ENCODE data around the gene TNFRSF12A.

Gene TNFRSF12A

GRCh38 chr16:3035972-3036725 is 16.0 kb downstream of the TNFRSF12A start:
- Histone ChIP-seq H3K4me3 (ENCODE audit: low read length) (peak overlapping the region; percentile 46), H3K9me3 (ENCODE audit: control insufficient read depth, low read length) (no peaks in the 10 kb centered on the region), H3K27me3 (ENCODE audit: control insufficient read depth, insufficient read depth, low read length) (peaks cover 47% of the 10 kb centered on the region), H3K9ac (ENCODE audit: low read length) (peak overlapping the region; percentile 91), H3K4me1 (ENCODE audit: control insufficient read depth, insufficient read depth, low read length) (peaks cover 26% of the 10 kb centered on the region), H3K36me3 (ENCODE audit: control insufficient read depth, insufficient read depth, low read length) (no peaks in the 10 kb centered on the region)

- no peaks in the 10 kb centered on the region for H3K36me3 ChIP-seq (ENCODE audit: control insufficient read depth, insufficient read depth, low read length)
- H3K4me1 ChIP-seq (ENCODE audit: control insufficient read depth, insufficient read depth, low read length) = peaks cover 20% of the 10 kb centered on the region
- H3K4me3 ChIP-seq (ENCODE audit: low read length) = peak within 1 kb of the TSS; percentile 46
- H3K9ac ChIP-seq (ENCODE audit: low read length) = peak within 1 kb of the TSS; percentile 91
- no peaks in the 10 kb centered on the region for H3K9me3 ChIP-seq (ENCODE audit: control insufficient read depth, low read length)
- peaks cover 47% of the 10 kb centered on the region for H3K27me3 ChIP-seq (ENCODE audit: control insufficient read depth, insufficient read depth, low read length)
Measured at GRCh38 chr16:3036726-3037315, 16.7 kb downstream of the TNFRSF12A start, which contains the start of gene BICDL2. Gene BICDL2 (minus strand): TSS chr16:3036944. CDS start chr16:3035496, 1,448 bp downstream.

- Histone ChIP-seq H3K4me1 (ENCODE audit: control insufficient read depth, insufficient read depth, low read length) (peaks cover 20% of the 10 kb centered on the region), H3K27me3 (ENCODE audit: control insufficient read depth, insufficient read depth, low read length) (peaks cover 50% of the 10 kb centered on the region), H3K36me3 (ENCODE audit: control insufficient read depth, insufficient read depth, low read length) (no peaks in the 10 kb centered on the region), H3K9me3 (ENCODE audit: control insufficient read depth, low read length) (no peaks in the 10 kb centered on the region), H3K9ac (ENCODE audit: low read length) (no peak overlapping the region), H3K4me3 (ENCODE audit: low read length) (no peak overlapping the region)
Measured at GRCh38 chr16:3038256-3038655, 18.1 kb downstream of the TNFRSF12A start.

- H3K9me3 ChIP-seq (ENCODE audit: control insufficient read depth, low read length) = no peaks in the 10 kb centered on the region
- no peak overlapping the region for H3K9ac ChIP-seq (ENCODE audit: low read length)
- H3K36me3 ChIP-seq (ENCODE audit: control insufficient read depth, insufficient read depth, low read length) = no peaks in the 10 kb centered on the region
- peaks cover 20% of the 10 kb centered on the region for H3K4me1 ChIP-seq (ENCODE audit: control insufficient read depth, insufficient read depth, low read length)
- H3K4me3 ChIP-seq (ENCODE audit: low read length) = no peak overlapping the region
- H3K27me3 ChIP-seq (ENCODE audit: control insufficient read depth, insufficient read depth, low read length) = peaks cover 56% of the 10 kb centered on the region
Measured at GRCh38 chr16:3038896-3039295, 18.7 kb downstream of the TNFRSF12A start.

- H3K27me3 ChIP-seq (ENCODE audit: control insufficient read depth, insufficient read depth, low read length) = peaks cover 70% of the 10 kb centered on the region
- no peak overlapping the region for H3K9ac ChIP-seq (ENCODE audit: low read length)
- no peak overlapping the region for H3K4me3 ChIP-seq (ENCODE audit: low read length)
- H3K4me1 ChIP-seq (ENCODE audit: control insufficient read depth, insufficient read depth, low read length) = peaks cover 19% of the 10 kb centered on the region
- H3K36me3 ChIP-seq (ENCODE audit: control insufficient read depth, insufficient read depth, low read length) = no peaks in the 10 kb centered on the region
- no peaks in the 10 kb centered on the region for H3K9me3 ChIP-seq (ENCODE audit: control insufficient read depth, low read length)
Measured at GRCh38 chr16:3042376-3042775, 22.2 kb downstream of the TNFRSF12A start.

GRCh38 chr16:3044708-3045107 is 24.5 kb downstream of the TNFRSF12A start:
- no peaks in the 10 kb centered on the region for H3K36me3 ChIP-seq (ENCODE audit: control insufficient read depth, insufficient read depth, low read length)
- no peak overlapping the region for H3K9ac ChIP-seq (ENCODE audit: low read length)
- H3K9me3 ChIP-seq (ENCODE audit: control insufficient read depth, low read length) = no peaks in the 10 kb centered on the region
- peaks cover 13% of the 10 kb centered on the region for H3K4me1 ChIP-seq (ENCODE audit: control insufficient read depth, insufficient read depth, low read length)
- H3K4me3 ChIP-seq (ENCODE audit: low read length) = no peak overlapping the region
- peaks cover 71% of the 10 kb centered on the region for H3K27me3 ChIP-seq (ENCODE audit: control insufficient read depth, insufficient read depth, low read length)

- H3K36me3 ChIP-seq (ENCODE audit: control insufficient read depth, insufficient read depth, low read length) = no peaks in the 10 kb centered on the region
- no peaks in the 10 kb centered on the region for H3K9me3 ChIP-seq (ENCODE audit: control insufficient read depth, low read length)
- H3K9ac ChIP-seq (ENCODE audit: low read length) = no peak within 1 kb of the TSS
- peaks cover 76% of the 10 kb centered on the region for H3K27me3 ChIP-seq (ENCODE audit: control insufficient read depth, insufficient read depth, low read length)
- H3K4me3 ChIP-seq (ENCODE audit: low read length) = no peak within 1 kb of the TSS
- H3K4me1 ChIP-seq (ENCODE audit: control insufficient read depth, insufficient read depth, low read length) = peaks cover 13% of the 10 kb centered on the region
Measured at GRCh38 chr16:3045758-3046640, 25.8 kb downstream of the TNFRSF12A start, which contains the start of gene MMP25. Gene MMP25 (plus strand): TSS chr16:3046561. CDS start chr16:3046918, 357 bp downstream.

GRCh38 chr16:3046641-3047386 is 26.6 kb downstream of the TNFRSF12A start:
- H3K36me3 ChIP-seq (ENCODE audit: control insufficient read depth, insufficient read depth, low read length) = no peaks in the 10 kb centered on the region
- no peak overlapping the region for H3K9ac ChIP-seq (ENCODE audit: low read length)
- H3K4me1 ChIP-seq (ENCODE audit: control insufficient read depth, insufficient read depth, low read length) = peaks cover 13% of the 10 kb centered on the region
- H3K27me3 ChIP-seq (ENCODE audit: control insufficient read depth, insufficient read depth, low read length) = peaks cover 76% of the 10 kb centered on the region
- H3K4me3 ChIP-seq (ENCODE audit: low read length) = no peak overlapping the region
- no peaks in the 10 kb centered on the region for H3K9me3 ChIP-seq (ENCODE audit: control insufficient read depth, low read length)

GRCh38 chr16:3047387-3047720 is 27.2 kb downstream of the TNFRSF12A start:
- H3K9me3 ChIP-seq (ENCODE audit: control insufficient read depth, low read length) = no peaks in the 10 kb centered on the region
- no peaks in the 10 kb centered on the region for H3K36me3 ChIP-seq (ENCODE audit: control insufficient read depth, insufficient read depth, low read length)
- peaks cover 13% of the 10 kb centered on the region for H3K4me1 ChIP-seq (ENCODE audit: control insufficient read depth, insufficient read depth, low read length)
- peaks cover 76% of the 10 kb centered on the region for H3K27me3 ChIP-seq (ENCODE audit: control insufficient read depth, insufficient read depth, low read length)
- no peak overlapping the region for H3K4me3 ChIP-seq (ENCODE audit: low read length)
- no peak overlapping the region for H3K9ac ChIP-seq (ENCODE audit: low read length)

- H3K36me3 ChIP-seq (ENCODE audit: control insufficient read depth, insufficient read depth, low read length) = no peaks in the 10 kb centered on the region
- H3K9ac ChIP-seq (ENCODE audit: low read length) = no peak overlapping the region
- no peaks in the 10 kb centered on the region for H3K9me3 ChIP-seq (ENCODE audit: control insufficient read depth, low read length)
- no peak overlapping the region for H3K4me3 ChIP-seq (ENCODE audit: low read length)
- H3K4me1 ChIP-seq (ENCODE audit: control insufficient read depth, insufficient read depth, low read length) = peaks cover 13% of the 10 kb centered on the region
- H3K27me3 ChIP-seq (ENCODE audit: control insufficient read depth, insufficient read depth, low read length) = peaks cover 56% of the 10 kb centered on the region
Measured at GRCh38 chr16:3049921-3050481, 29.8 kb downstream of the TNFRSF12A start.

GRCh38 chr16:3050487-3050886 is 30.3 kb downstream of the TNFRSF12A start:
- H3K4me3 ChIP-seq (ENCODE audit: low read length) = no peak overlapping the region
- H3K27me3 ChIP-seq (ENCODE audit: control insufficient read depth, insufficient read depth, low read length) = peaks cover 51% of the 10 kb centered on the region
- no peaks in the 10 kb centered on the region for H3K36me3 ChIP-seq (ENCODE audit: control insufficient read depth, insufficient read depth, low read length)
- no peaks in the 10 kb centered on the region for H3K9me3 ChIP-seq (ENCODE audit: control insufficient read depth, low read length)
- peaks cover 13% of the 10 kb centered on the region for H3K4me1 ChIP-seq (ENCODE audit: control insufficient read depth, insufficient read depth, low read length)
- no peak overlapping the region for H3K9ac ChIP-seq (ENCODE audit: low read length)

Data from mucosa of stomach (tissue), 1 donor.